Raji (cell line): ENCODE data around the gene HMCN2.

ENCODE experiments used
- POLR2A ChIP-seq: IDR thresholded peaks from 2 replicates; pipeline ENCODE4 v1.6.1; 2011; ENCODE audit warnings: low read depth, low read length, control low read depth; ENCODE audit not compliant: insufficient read depth

The HMCN2 gene

DNA sequence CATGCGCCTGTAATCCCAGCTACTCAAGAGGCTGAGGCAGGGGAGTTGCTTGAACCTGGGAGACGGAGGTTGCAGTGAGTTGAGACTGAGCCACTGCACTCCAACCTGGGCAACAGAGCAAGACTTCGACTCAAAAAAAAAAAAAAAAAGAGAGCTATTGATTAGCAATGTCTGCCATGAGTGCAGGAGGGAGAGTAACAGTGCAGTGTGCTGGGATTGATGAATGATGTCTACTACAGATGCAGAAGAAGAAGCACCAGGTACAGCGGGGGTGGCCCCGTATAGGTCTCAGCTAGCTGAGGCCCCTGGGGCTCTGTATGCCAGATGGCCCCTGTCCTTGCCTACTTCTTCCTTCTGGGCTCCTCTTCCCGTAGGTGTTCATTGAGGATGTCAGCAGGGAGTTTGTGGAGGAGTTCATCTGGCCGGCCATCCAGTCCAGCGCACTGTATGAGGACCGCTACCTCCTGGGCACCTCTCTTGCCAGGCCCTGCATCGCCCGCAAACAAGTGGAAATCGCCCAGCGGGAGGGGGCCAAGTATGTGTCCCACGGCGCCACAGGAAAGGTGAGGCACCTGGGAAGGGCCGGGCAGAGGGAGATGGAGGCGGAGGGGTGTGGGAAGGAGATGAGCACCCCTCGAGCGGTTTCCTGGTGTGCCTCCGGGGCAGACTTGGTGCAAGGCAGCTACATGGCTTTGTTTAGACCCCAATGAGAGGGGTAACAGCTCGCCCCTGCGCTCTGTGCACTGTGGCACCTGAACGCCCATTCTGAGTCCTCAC, 192.7 kb downstream of the HMCN2 start:
- no peak for TF ChIP-seq POLR2A

DNA sequence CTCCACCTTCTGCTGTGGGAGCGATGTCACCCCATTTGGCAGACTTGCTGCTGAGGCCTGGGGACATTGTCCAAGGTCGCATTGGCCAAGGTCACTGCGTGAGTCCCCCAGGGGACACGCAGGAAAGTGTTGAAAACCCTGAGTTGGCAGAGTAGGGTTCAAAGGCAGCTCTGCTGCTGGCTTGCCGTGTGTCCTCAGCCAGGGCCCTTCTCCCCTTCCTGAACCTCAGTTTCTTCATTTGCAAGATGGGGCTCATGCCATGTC, 193.2 kb downstream of the HMCN2 start:
- TF ChIP-seq POLR2A = no peak

GRCh38 chr9:130459151-130459550, 193.6 kb downstream of the HMCN2 start:
- TF ChIP-seq POLR2A = no peak

GRCh38 chr9:130459941-130460669, 194.5 kb downstream of the HMCN2 start:
- TF ChIP-seq POLR2A = no peak

- TF ChIP-seq POLR2A = no peak
These were observed 195.7 kb downstream of the HMCN2 start for GRCh38 chr9:130461218-130461630.

GRCh38 chr9:130461731-130462130, 196.2 kb downstream of the HMCN2 start:
- TF ChIP-seq POLR2A = no peak

- TF ChIP-seq POLR2A = no peak
These were observed 197.4 kb downstream of the HMCN2 start for GRCh38 chr9:130462685-130463540.

DNA sequence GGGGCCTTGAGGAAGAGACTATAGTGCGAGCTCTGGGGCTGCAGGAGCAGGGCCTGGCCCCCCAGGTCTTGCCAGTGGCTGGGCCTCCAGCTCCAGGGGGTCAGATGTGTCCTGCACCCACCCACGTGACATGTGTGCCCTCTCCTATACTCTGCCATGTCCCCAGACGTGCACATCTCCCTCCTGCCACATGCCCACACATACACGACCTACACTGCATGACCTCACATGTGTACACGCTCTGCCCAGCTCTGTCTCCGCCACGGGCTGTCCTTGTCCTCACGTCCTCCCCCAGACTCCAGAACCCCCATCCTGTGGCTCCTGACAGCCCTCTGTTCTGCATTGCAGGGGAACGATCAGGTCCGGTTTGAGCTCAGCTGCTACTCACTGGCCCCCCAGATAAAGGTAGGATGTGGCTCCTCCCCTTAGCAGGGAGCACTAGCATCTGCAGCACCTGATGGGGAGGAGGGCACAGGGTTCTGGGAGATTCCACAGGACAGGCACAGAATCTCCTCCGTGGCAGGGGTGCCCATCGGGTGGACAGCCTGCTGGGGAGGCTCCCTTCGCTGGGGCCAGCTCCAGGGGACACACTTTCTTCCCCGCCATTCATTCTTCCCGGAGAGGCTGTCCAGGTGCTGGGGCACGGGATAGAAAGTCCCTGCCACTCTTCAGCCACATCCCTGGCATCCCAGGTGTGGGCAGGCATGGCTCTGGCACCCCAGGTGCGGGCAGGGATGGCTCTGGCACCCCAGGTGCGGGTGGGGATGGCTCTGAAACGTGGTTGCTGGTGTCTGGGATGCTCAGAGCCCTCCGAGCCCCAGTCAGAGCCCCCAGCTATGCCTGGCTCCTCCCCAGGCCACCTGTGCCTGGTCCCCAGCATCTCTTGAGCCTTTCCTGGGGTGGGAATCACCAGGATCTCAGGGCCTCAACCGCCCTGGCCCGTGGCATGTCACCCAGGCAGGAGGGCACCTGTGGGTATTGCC, 198.5 kb downstream of the HMCN2 start:
- no peak for TF ChIP-seq POLR2A

DNA sequence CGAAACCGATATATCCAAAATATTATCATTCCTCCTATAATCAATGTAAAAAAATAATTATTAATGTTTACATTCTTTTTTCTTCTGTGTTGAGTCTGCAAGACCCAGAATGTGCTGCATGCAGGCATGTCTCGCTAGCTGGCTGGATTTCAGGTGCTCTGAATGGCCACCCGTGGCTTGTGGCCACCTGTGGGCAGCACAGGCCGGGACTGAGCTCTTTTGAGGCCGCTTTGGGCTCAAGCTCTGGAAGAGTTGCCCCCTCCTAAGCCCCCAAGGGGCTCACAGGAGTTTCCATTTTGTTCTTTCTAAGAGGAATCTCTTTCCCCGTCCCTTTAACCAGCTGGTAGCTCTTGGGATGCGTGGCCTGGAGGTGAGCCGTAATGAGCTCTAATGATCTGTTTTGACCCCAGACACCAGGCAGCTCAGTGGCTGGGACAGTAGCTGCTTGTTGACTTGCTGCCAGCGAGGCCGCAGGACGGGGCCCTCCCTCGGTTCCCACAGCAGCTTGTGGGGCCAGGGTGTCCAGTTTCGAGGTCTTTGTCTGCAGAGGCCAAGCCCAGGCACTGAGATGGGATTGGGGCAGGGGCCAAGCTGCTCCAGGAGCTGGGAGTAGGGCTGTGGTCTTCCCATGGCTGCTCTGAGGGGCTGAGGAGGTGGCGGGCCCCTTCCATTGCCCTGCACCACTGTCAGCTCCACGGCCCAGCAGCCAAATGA, 200.0 kb downstream of the HMCN2 start:
- TF ChIP-seq POLR2A = no peak

DNA sequence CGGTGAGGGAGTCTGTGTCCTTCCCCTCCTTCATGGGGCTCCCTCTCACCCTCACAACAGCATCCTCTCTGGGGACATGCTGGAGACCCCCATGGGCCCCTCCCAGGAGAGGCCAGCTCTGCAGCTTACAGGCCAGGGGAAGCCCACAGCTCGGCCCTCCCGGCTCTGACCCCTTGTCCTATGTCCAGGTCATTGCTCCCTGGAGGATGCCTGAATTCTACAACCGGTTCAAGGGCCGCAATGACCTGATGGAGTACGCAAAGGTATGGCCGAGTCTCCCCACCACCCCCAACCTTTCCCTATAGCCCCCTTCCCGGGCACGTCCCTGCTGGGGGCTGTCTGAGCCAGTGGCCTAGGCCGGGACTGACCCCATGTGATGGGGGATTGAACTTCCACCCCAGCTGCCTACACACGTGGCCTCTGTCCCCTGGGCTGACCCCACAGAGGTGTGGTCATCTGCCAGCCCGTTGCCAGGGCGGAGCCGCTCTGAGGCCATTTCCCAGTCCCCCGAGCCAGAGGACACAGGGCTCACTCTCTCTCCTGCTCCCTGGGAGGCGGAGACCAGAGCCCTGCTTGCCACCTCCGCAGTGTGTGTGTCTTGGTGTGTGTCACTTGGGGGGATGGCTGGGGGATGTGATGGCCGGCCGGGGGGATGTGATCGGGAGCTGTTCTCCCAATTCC, 201.1 kb downstream of the HMCN2 start:
- TF ChIP-seq POLR2A = no peak

GRCh38 chr9:130467316-130467715, 201.8 kb downstream of the HMCN2 start:
- TF ChIP-seq POLR2A = no peak

GRCh38 chr9:130468566-130468965, 203.0 kb downstream of the HMCN2 start:
- TF ChIP-seq POLR2A = no peak

- no peak for TF ChIP-seq POLR2A
These were observed 204.7 kb downstream of the HMCN2 start for GRCh38 chr9:130470269-130470668.
